ENCODE data around the gene GDAP1L1.
"Not testable (repeated sequence)": the region's sequence is repeated elsewhere in the genome, so short reads cannot be mapped to it uniquely, and the experiment has no call there.

DNA sequence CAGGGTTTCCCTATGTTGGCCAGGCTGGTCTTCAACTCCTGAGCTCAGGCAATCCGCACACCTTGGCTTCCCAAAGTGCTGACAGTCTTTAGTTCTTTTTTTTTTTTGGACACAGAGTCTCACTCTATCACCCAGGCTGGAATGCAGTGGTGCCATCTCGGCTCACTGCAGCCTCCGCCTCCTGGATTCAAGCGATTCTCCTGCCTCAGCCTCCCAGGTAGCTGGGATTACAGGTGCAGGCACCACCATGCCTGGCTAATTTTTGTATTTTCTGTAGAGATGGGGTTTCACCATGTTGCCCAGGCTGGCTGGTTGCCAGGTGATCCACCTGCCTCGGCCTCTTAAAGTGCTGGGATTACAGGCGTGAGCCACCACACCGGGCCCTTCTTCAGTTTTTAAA, 80.6 kb downstream of the GDAP1L1 start:
- TF ChIP-seq, protein P1, sequence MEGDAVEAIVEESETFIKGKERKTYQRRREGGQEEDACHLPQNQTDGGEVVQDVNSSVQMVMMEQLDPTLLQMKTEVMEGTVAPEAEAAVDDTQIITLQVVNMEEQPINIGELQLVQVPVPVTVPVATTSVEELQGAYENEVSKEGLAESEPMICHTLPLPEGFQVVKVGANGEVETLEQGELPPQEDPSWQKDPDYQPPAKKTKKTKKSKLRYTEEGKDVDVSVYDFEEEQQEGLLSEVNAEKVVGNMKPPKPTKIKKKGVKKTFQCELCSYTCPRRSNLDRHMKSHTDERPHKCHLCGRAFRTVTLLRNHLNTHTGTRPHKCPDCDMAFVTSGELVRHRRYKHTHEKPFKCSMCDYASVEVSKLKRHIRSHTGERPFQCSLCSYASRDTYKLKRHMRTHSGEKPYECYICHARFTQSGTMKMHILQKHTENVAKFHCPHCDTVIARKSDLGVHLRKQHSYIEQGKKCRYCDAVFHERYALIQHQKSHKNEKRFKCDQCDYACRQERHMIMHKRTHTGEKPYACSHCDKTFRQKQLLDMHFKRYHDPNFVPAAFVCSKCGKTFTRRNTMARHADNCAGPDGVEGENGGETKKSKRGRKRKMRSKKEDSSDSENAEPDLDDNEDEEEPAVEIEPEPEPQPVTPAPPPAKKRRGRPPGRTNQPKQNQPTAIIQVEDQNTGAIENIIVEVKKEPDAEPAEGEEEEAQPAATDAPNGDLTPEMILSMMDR (conservative IDR thresholded peaks at IDR 0.05; ENCODE audit: low read length) = not testable (repeated sequence)
- not testable (repeated sequence) for TF ChIP-seq EZH2phosphoT487 (IDR thresholded peaks at IDR 0.05; ENCODE audit: borderline replicate concordance, low read depth, low read length)
